GM19239 (cell line): Measurements from ENCODE around the gene GPR155.

Experiments used
- DNase-seq: peaks from one replicate; pipeline ENCODE4 v3.0.0; 2011; ENCODE audit warnings: low spot score; ENCODE audit not compliant: insufficient read length
- FAIRE-seq: peaks from 2 replicates; lab custom pipeline; 2011; peaks lifted over from hg19 to GRCh38; lab: Jason Lieb, UNC

Gene GPR155, protein sequence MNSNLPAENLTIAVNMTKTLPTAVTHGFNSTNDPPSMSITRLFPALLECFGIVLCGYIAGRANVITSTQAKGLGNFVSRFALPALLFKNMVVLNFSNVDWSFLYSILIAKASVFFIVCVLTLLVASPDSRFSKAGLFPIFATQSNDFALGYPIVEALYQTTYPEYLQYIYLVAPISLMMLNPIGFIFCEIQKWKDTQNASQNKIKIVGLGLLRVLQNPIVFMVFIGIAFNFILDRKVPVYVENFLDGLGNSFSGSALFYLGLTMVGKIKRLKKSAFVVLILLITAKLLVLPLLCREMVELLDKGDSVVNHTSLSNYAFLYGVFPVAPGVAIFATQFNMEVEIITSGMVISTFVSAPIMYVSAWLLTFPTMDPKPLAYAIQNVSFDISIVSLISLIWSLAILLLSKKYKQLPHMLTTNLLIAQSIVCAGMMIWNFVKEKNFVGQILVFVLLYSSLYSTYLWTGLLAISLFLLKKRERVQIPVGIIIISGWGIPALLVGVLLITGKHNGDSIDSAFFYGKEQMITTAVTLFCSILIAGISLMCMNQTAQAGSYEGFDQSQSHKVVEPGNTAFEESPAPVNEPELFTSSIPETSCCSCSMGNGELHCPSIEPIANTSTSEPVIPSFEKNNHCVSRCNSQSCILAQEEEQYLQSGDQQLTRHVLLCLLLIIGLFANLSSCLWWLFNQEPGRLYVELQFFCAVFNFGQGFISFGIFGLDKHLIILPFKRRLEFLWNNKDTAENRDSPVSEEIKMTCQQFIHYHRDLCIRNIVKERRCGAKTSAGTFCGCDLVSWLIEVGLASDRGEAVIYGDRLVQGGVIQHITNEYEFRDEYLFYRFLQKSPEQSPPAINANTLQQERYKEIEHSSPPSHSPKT

DNA sequence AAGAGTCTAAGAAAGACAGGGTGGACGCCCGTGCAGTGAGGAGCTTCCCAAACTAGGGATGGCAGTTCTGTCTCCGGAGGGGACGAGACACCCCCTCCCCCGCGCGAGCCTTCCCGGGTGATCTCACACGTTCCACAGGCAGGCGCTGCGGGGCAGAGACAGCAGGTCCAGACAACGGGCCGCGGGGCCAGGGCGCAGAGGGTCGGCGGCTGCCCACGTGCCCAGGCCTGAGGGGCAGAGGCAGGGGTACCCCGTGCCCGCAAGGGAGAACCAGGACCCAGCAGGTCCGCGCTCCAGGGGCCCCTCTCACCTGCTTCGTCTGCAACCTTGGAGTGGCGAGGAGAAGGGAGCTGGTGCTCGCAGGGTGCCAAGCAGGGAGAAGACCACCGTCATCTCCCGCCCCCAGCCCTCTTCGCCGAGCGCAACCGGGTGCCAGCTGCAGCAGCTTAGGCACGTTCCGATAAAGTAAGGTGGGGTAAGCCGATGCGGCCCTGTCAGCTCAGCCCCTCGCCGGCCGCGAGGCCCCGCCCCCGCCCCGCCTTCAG lies at the start of gene GPR155:
GPR155 (minus strand) TSS at position 467 of the 545 bp plus-strand sequence. CDS start 5,073 bp downstream, outside the sequence.
- FAIRE-seq (no peak), DNase-seq (no peak)

DNA sequence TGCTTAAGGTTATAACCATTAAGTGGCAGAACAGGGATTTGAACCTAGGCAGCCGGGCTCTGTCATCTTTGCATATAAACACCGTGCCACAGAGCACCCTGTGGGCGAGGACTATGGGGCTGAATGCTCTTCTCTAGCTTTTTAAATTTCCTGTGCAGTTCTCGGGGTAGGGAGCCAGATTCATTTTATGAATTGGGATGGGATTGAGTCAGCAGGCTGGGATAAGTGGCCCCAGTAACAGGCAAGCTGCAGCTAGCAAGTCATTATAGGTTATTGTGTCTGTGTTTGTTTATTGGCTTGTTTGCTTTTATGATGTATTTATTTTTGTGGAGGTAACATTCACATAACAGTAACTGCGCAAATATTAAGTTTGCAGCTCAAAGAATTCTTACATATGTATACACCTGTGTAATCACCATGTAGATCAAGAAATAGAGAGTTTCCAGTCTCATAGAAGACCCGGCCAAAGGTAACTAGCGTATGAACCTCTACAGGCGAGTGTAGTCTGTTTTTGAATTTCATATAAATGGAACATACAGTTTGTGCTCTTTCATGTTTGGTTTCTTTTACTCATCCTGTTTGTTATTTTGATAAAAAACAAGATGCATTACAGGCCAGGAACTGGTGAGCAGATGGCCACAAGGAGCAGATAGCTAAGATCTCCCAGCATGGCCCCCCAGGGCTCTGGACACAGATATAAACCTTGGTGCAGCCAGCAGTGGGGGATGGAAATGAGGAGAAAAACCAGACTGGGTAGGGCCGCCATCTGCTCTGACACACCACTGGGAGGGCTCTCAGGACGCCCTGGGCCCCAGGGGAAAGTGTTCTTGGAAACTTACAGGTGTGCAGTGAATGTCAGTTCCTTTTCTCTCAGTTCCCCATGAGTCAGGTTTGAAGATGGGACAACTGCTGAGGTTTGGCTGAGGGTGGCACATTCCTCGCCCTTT lies 49.2 kb upstream of the GPR155 start:
- DNase-seq (no peak), FAIRE-seq (peak; percentile 33)

DNA sequence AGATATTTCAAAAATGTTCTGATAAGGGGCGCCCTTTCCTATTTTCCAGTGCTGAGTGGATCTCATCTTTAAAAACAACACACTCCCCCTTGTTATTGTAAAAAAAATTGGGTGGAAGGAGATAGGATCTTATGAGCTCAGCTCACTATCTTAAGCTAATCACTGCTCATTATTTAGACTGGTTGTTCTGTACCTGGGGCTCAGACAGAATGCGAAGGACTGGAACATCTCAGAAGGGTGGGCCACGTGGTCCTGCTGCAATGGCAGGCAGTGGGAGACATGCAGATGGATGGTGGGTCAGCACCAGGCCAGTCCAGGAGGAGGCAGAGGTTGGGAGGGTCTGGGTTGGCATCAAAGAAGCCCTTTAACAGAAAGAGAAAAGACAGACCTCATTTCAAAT lies 48.3 kb upstream of the GPR155 start:
- DNase-seq, result no peak
- no peak for FAIRE-seq

DNA sequence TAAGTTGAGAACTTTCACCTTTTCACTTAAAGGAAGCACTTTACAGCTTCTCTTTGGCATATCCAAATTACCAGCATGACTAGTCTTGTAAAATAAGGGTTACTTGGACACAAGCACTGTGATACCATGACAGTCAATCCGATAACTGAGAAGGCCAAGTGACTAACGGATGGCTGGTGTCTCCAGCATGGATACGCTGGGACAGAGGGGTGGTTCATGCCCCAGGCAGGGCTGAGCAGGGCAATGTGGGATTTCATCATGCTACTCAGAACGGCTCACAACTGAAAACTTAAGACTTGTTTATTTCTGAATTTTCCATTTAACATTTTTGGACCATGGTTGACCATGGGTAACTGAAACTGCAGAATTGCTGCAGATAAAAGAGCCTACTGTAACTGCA lies 43.1 kb upstream of the GPR155 start:
- FAIRE-seq (no peak), DNase-seq (no peak)

DNA sequence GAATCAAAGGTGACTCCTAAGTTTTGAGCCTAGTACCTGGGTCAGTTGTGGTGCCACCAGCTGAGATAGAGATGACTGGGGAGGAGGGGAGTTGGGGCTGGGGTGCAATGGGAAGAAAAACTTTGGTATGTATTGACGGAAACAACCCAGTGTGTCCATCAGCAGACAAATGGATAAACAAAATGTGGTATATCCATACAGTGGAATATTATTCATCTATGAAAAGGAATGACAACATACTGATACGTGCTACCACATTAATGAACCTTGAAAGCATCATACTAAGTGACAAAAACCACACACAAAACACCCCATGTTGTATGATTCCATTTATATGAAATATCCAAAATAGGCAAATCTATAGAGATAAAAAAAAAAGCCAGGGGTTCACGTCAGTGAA lies 41.1 kb upstream of the GPR155 start:
- FAIRE-seq, result no peak
- DNase-seq, result no peak

DNA sequence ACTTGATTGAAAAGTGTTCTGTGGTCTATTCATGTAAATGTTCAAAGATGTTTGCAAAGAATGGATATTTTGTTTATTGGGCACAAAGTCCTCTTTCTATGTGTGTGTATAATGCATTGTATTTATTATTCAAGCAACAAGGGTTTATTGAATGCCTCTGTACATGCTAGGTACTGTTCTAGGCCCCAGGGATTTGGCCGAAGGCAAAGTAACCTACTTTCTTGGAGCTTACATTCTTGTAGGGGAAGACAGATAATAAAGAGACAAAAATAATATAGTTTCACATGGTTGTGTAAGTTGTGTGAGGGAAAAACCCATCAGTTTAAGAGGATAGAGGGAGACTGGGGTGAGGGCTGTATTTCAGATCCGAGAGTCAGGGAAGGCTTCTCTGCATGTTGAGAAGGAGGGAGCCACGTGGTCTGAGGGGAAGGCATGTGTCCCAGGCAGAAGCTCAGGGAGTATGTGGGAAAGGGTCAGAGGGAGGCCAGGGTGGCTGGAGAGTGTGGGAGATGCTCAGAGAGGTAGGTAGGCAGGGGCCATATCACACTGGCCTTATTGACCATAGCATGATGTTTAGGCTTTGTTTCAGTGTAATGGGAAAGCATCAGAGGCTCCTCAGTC lies 40.4 kb upstream of the GPR155 start:
- FAIRE-seq, result no peak
- no peak for DNase-seq

DNA sequence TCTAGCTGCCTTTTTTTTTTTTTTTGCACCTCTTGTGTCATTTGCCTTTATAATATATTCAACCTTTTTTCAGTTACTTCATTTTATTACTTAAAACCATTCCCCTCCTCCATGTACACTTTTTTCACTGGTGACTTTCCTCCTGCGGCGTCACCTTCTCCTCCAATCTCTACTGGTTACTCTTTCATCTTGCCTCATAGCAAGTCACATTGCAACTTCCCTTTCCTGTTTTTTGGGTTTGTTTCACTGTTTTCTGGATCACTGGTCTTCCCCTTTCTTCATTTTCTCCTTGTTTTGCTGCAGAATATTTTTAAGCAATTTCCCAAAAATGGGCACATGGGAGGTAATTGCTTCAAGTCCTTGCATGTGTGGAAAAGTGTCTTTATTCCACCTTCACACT lies 37.7 kb upstream of the GPR155 start:
- no peak for DNase-seq

DNA sequence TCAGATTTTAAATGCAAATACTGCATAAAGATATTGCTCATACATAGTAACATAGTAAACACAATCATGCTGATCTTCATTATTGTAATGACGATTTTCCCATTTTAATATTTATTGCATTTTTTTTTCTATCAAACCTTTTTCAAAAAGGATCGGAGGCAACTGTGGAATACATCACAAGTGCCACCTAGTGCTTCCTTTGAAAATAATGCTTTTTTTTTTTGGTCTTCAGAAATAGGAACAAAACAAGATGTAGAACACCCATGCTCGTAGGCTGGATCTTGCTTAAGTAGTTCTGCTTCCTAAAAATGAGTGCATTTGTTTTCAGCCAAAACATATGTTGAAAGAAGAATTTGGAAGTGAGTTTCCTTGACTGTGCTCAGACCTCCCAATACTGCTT lies 35.7 kb upstream of the GPR155 start:
- no peak for DNase-seq
- FAIRE-seq, result peak; percentile 61

More for the DNA sequence above, 37.7 kb upstream of the GPR155 start:
- no peak for FAIRE-seq

DNA sequence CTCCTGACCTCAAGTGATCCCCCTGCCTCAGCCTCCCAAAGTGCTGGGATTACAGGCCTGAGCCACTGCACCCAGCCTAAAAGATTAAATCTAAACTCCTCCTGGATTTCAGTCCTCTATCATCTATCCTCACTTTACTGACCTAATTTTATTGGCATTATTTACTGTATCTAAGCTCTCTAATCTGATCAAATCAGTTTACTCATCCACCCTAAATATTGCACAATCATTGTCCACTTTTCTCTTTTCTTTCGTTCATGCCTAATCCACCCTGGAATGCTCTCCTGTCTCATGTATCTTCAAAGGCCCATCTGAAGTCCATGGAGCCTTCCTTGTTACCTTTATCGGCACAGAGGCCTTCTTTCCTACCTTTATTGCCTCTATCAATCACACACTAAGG lies 31.6 kb upstream of the GPR155 start:
- DNase-seq (no peak), FAIRE-seq (no peak)

DNA sequence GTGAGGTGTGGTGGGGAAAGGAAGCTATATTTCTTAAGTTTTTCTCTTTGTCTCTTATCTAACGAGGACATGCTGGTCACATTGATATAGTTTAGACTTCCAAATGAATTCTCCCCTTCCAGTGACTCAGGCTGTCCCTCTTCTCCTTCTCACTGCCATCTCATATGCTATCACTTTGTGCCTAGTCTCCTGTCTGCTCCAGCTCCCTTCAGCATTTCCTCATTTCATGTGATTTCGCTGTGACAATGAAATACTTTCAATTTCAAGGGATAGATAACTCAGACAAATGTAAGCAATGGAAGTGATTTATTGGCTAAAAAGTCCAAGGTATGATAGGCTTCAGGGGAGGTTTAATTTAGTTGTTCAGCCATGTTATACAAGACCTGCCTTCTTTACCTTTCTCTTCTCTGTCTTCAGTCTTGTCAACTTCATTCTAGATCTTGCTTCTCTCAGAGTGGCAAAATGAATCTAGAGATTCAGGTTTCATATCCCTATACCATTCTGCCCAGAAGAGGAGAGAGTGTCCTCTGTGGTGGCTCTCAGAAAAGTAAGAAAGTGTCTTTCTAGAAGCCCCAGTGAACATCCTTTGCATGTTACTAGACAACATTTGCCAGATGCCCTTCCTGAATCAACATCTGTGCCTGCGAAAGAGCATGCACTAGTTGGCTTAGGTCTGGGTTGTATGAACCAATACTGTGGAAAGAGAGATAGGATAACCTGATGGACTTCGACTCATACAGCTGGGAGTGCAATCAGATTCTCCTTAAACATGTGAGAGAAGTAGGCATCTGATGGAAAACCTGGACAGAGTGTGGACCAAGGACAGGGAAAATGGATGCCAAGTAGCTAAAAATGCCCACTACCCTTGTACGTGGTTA lies 29.9 kb upstream of the GPR155 start:
- FAIRE-seq (peak; percentile 55), DNase-seq (no peak)

DNA sequence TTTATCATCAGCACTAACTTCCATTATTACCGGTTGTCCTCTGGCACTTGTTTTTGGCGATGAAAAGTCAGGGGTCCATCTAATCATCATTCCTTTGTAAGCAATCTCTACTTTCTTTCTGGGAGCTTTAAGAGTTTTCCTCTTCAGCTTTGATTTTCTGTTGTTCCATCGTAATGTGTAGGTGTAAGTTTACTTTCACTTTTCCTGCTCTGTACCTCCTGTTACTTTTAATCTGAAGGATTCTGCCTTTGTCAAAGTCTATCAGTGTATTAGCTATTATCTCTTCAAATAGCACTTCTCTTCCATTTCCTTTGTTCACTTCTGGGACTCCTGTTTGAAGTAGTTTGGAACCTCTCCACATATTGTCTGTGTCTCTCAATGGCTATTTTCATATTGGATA lies 25.5 kb upstream of the GPR155 start:
- FAIRE-seq (no peak), DNase-seq (no peak)

DNA sequence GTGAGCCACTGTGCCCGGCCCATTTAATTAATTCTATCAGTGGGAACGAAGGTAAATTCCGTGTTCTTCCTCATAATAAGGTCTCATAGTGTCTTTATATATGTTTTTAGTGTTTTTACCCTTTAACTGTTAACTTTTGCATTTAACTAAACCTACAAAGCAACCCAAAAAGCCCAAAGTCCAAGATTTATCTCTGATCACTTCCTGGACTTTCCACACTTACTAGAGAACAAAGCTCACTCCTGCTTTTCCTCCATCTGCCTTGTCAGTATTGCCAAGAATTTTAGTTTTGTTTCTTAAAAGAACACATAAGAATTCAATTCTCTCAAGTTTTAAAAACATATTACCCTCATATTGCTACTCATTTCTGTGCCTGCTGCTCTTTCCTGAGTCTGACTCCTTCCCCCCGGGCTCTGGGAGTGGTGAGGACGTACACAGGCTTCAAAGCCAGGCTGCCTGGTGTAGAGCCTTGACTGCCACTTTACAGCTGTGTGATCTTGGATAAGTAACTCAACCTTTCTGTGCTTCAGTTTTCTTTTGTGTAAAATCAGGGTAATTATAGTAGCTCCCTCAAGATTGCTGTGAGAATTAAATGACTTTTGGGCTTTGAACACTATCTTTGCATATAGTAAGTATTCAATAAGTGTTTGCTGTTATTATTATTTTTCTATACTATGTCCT lies 24.9 kb upstream of the GPR155 start:
- no peak for DNase-seq
- no peak for FAIRE-seq

DNA sequence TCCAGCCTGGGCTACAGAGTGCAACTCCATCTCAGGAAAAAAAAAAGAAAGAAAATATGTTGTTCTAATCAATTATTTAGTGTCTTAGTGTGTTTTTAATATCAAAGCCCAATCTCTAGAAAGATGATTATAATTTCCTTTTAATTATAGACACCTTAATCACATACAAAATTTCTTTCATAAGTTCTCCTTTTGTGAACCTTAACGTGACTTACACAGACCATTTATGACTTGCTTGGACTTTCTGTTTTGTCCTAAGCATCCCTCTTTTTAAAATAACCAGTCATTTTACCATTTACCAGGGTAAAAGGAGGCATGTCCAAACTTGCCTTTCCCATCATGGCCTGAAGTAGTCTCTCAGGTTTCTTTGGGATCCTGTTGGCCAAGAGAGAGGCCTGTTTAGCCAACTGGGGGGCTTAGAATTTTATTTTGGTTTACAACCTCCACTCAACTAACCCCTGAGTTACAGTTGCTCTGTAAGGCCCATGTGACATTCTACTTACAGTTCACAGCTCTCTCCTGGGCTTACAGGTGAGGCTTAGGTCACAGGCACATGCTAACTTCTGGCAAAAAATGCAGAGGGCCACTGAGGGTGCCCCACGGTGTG lies 23.9 kb upstream of the GPR155 start:
- DNase-seq (no peak), FAIRE-seq (no peak)

DNA sequence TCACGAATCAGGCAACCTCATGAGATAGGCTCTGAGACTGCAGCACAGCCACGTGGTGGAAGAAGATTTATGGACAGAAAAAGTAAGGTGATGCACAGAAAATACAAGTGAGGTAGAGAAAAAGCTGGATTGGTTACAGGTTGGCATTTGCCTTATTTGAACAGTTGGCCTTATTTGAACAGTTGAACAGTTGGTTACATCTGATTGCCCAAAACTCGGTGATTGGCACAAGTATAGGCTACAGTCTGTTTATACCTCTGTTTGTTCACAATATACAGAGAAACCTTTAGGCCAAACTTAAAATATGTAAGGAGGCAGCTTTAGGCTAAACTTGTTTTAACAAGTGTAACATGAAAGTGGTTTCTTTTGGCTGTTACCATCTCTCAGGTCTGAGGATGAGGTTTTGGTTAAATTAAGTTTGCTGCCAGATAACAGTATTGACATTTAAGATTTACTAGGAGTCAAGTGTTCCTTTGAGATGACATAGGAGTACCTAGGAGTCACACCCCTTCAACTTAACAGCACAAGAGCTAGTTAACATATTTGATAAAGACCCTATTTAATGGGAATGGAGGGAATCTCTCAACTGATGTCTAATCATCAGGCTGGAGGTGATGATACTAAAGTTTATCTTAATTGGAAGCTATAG lies 16.5 kb upstream of the GPR155 start:
- no peak for DNase-seq
- FAIRE-seq, result no peak

DNA sequence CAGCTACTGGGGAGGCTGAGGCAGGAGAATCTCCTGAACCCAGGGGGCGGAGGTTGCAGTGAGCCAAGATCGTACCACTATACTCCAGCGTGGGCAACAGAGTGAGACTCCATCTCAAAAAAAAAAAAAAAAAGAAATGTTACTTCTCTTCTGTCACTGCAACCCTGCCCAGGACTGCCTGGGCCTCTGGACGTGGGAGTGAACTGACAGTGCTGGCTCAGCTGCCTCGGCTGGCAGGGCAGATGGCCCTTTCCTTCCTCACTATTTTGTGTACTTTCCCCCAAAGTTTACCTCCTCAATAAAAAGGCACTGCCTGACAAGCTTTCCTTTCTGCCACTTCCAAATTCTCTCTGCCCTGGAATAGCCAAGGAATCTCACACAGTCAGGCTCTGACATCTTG lies 12.5 kb upstream of the GPR155 start:
- no peak for DNase-seq
- FAIRE-seq, result no peak

DNA sequence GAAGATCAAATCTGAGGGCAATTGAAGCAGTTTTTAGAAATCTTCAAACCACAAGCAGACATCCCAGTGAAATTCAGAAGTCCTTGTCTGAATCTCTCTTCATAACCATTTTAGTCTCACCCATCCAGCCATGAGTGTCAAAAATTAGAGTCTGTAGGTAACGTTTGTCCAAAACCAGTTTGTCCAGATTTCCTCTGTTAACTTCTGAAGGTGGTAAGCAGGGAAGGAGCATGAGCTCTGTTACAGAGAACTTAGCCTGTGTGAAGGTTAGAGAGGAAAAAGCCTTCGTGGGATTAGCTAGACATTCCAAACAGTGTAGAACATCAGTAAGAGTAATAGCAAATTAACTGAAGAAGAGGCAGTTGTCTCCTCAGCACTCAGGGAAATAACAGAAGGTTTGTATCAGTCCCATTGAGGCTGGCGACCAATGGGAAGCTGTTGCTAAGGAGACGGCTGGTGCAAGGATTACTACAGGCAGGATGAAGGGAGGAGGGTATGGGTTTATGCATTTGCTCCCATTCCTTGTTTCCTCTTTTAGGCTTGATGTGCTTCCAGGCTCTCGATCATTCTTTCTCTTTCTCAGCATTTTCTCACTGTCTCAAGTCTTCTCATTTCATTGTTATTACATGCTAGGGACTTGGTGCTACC lies 8.7 kb upstream of the GPR155 start:
- DNase-seq (no peak), FAIRE-seq (peak; percentile 66)
